Osteocyte (in vitro differentiated cells): Measurements from ENCODE around the gene FAM118A. TPM values are rescaled to one million over a fixed set of nuclear protein-coding genes. Genes with fewer than 3 reads are reported as not detected.

Experiments
- DNase-seq: peaks from one replicate; pipeline ENCODE4 v3.0.0; 2021; ENCODE audit warnings: mixed read lengths; ENCODE audit not compliant: unreplicated experiment; ENCODE audit errors: extremely low spot score
- H3K27ac Mint-ChIP-seq: one replicate; pipeline ENCODE4 v1.8.0; 2021; ENCODE audit warnings: mild to moderate bottlenecking, mixed read lengths; ENCODE audit not compliant: unreplicated experiment
- H3K27me3 Mint-ChIP-seq: one replicate; pipeline ENCODE4 v1.8.0; 2021; ENCODE audit warnings: mixed read lengths; ENCODE audit not compliant: unreplicated experiment
- H3K36me3 Mint-ChIP-seq: one replicate; pipeline ENCODE4 v1.8.0; 2021; ENCODE audit warnings: mixed read lengths; ENCODE audit not compliant: unreplicated experiment
- H3K4me1 Mint-ChIP-seq: one replicate; pipeline ENCODE4 v1.8.0; 2021; ENCODE audit warnings: mixed read lengths; ENCODE audit not compliant: unreplicated experiment
- H3K4me3 Mint-ChIP-seq: one replicate; pipeline ENCODE4 v1.8.0; 2021; ENCODE audit warnings: mild to moderate bottlenecking, moderate library complexity, mixed read lengths; ENCODE audit not compliant: unreplicated experiment
- H3K9me3 Mint-ChIP-seq: one replicate; pipeline ENCODE4 v1.8.0; 2021; ENCODE audit warnings: mixed read lengths; ENCODE audit not compliant: unreplicated experiment
- CTCF ChIP-seq: fragments of 200-600 bp; sonication (generic); IDR thresholded peaks from 2 replicates; pipeline ENCODE4 v1.5.0; 2021; ENCODE audit warnings: antibody characterized with exemption, mild to moderate bottlenecking, moderate library complexity
- total RNA-seq: library from RNA; stranded (reverse); gene quantifications from 2 replicates; pipeline ENCODE4 v1.2.1, GENCODE V29; 2021

FAM118A gene
- total RNA-seq, 1 donor from 2014 or later: 110 TPM

GRCh38 chr22:45314786-45315185 lies 5.1 kb downstream of the FAM118A start:
- no peaks in the 10 kb centered on the region for H3K9me3 Mint-ChIP-seq
- peaks cover 42% of the 10 kb centered on the region for H3K4me1 Mint-ChIP-seq
- no peak overlapping the region for H3K27ac Mint-ChIP-seq
- no peak for TF ChIP-seq CTCF
- no peaks in the 10 kb centered on the region for H3K36me3 Mint-ChIP-seq
- DNase-seq: no peak
- no peaks in the 10 kb centered on the region for H3K27me3 Mint-ChIP-seq
- no peak overlapping the region for H3K4me3 Mint-ChIP-seq

- no peak for DNase-seq
- H3K4me1 Mint-ChIP-seq: peaks cover 36% of the 10 kb centered on the region
- TF ChIP-seq CTCF: no peak
- no peaks in the 10 kb centered on the region for H3K9me3 Mint-ChIP-seq
- H3K36me3 Mint-ChIP-seq: no peaks in the 10 kb centered on the region
- no peak overlapping the region for H3K4me3 Mint-ChIP-seq
- H3K27me3 Mint-ChIP-seq: no peaks in the 10 kb centered on the region
- H3K27ac Mint-ChIP-seq: peak overlapping the region; percentile 97
Observed at GRCh38 chr22:45316796-45317526, 7.2 kb downstream of the FAM118A start.

- no peaks in the 10 kb centered on the region for H3K9me3 Mint-ChIP-seq
- peak overlapping the region; percentile 97 for H3K27ac Mint-ChIP-seq
- TF ChIP-seq CTCF: peak; percentile 37
- H3K36me3 Mint-ChIP-seq: peaks cover 1% of the 10 kb centered on the region
- H3K4me1 Mint-ChIP-seq: peaks cover 36% of the 10 kb centered on the region
- H3K27me3 Mint-ChIP-seq: no peaks in the 10 kb centered on the region
- H3K4me3 Mint-ChIP-seq: no peak overlapping the region
- no peak for DNase-seq
Observed at GRCh38 chr22:45317551-45318167, 7.9 kb downstream of the FAM118A start.

- TF ChIP-seq CTCF: no peak
- H3K36me3 Mint-ChIP-seq: peaks cover 4% of the 10 kb centered on the region
- peak overlapping the region; percentile 20 for H3K4me3 Mint-ChIP-seq
- H3K27me3 Mint-ChIP-seq: no peaks in the 10 kb centered on the region
- peaks cover 36% of the 10 kb centered on the region for H3K4me1 Mint-ChIP-seq
- peak overlapping the region; percentile 97 for H3K27ac Mint-ChIP-seq
- no peaks in the 10 kb centered on the region for H3K9me3 Mint-ChIP-seq
- no peak for DNase-seq
Observed at GRCh38 chr22:45318168-45318557, 8.4 kb downstream of the FAM118A start.

GRCh38 chr22:45318558-45319323 lies 9.0 kb downstream of the FAM118A start:
- peaks cover 10% of the 10 kb centered on the region for H3K36me3 Mint-ChIP-seq
- peaks cover 36% of the 10 kb centered on the region for H3K4me1 Mint-ChIP-seq
- no peak for TF ChIP-seq CTCF
- H3K4me3 Mint-ChIP-seq: peak overlapping the region; percentile 20
- DNase-seq: no peak
- no peaks in the 10 kb centered on the region for H3K27me3 Mint-ChIP-seq
- H3K27ac Mint-ChIP-seq: peak overlapping the region; percentile 97
- H3K9me3 Mint-ChIP-seq: no peaks in the 10 kb centered on the region
